ENCODE measurements around the gene TRIM24. TPM values are rescaled to one million over a fixed set of nuclear protein-coding genes. Genes with fewer than 3 reads are reported as not detected.

The TRIM24 gene
- total RNA-seq, 1 experiment from 2014 or later, result 25.9 TPM

DNA sequence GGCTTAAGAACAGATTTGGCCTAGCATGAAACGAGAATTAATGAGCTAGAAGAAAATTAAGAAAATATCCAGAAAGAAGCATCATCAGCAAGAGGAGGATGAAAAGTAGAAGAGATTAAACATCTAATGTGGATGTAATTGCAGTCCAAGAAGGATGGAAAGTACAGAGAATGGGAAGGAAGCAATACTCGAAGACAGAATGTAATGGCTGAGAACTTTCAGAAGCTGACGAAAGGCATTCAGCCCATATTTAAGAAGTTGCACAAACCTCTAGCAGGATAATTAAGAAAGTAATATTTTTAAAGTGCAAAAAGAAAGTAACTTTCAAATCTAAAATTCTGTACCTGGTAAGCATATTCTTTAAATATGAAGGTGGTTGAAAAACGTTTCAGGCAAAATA lies 60.7 kb downstream of the TRIM24 start:
- DNase-seq (ENCODE audit: low spot score), result no peak
- CTCF ChIA-PET, result no interaction called here
- Histone ChIP-seq H3K36me3 (ENCODE audit: insufficient read depth, low read length, poor library complexity, severe bottlenecking) (peaks cover 24% of the 10 kb centered on the region), H3K27ac (ENCODE audit: low read depth, low read length, poor library complexity, severe bottlenecking) (no peak overlapping the region), H3K4me3 (ENCODE audit: low read depth, low read length, poor library complexity, severe bottlenecking) (no peak overlapping the region), H3K27me3 (replicated peaks; ENCODE audit: insufficient read depth, low read depth, low read length, poor library complexity) (no peaks in the 10 kb centered on the region), H3K4me1 (ENCODE audit: insufficient read depth, low read length, poor library complexity, severe bottlenecking) (no peaks in the 10 kb centered on the region), H3K9me3 (ENCODE audit: low read depth, low read length, poor library complexity, severe bottlenecking) (no peaks in the 10 kb centered on the region)
- POLR2A ChIA-PET (ENCODE audit: low non-redundant PET), result no interaction called here
- no TSS peak for BruUV-seq (replicated peaks)
- intact Hi-C loops (cut with micrococcal nuclease; ENCODE audit: unreplicated experiment), result no loop called here
- no peak for TF ChIP-seq EZH2 (IDR thresholded peaks at IDR 0.05; ENCODE audit: borderline replicate concordance, low read depth, low read length, poor library complexity, severe bottlenecking)
- TF ChIP-seq, protein P1, sequence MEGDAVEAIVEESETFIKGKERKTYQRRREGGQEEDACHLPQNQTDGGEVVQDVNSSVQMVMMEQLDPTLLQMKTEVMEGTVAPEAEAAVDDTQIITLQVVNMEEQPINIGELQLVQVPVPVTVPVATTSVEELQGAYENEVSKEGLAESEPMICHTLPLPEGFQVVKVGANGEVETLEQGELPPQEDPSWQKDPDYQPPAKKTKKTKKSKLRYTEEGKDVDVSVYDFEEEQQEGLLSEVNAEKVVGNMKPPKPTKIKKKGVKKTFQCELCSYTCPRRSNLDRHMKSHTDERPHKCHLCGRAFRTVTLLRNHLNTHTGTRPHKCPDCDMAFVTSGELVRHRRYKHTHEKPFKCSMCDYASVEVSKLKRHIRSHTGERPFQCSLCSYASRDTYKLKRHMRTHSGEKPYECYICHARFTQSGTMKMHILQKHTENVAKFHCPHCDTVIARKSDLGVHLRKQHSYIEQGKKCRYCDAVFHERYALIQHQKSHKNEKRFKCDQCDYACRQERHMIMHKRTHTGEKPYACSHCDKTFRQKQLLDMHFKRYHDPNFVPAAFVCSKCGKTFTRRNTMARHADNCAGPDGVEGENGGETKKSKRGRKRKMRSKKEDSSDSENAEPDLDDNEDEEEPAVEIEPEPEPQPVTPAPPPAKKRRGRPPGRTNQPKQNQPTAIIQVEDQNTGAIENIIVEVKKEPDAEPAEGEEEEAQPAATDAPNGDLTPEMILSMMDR (conservative IDR thresholded peaks at IDR 0.05; ENCODE audit: low read depth, low read length), result no peak

DNA sequence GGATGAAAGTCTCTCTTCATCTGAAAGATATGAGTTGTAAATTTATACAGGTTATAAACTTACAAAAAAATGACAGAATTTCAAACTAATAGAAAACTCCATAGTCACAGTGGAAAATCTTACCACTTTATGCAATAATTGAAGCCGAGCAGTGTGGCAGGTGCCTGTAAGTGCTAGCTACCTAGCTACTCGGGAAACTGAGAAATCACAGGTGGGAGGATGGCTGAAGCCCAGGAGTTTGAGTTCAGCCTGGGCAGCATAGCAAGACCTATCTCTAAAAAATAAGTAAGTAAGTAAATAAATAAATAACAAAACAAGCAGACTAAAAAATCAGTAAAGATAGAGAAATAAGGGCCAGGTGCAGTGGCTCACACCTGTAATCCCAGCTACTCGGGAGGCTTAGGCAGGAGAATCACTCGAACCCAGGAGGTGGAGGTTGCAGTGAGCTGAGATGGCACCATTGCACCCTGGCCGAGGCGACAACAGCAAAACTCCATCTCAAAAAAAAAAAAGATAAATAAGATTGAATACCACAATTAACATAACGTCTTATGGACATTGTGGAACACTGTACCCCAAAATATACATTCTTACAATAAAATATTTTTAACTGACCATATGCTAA lies 61.9 kb downstream of the TRIM24 start:
- intact Hi-C loops (cut with micrococcal nuclease; ENCODE audit: unreplicated experiment), result no loop called here
- ChIA-PET POLR2A (ENCODE audit: low non-redundant PET) (no interaction called here), CTCF (no interaction called here)
- no peak for DNase-seq (ENCODE audit: low spot score)
- H3K4me3 ChIP-seq (ENCODE audit: low read depth, low read length, poor library complexity, severe bottlenecking), result no peak overlapping the region
- peaks cover 9% of the 10 kb centered on the region for H3K9me3 ChIP-seq (ENCODE audit: low read depth, low read length, poor library complexity, severe bottlenecking)
- no peaks in the 10 kb centered on the region for H3K27me3 ChIP-seq (replicated peaks; ENCODE audit: insufficient read depth, low read depth, low read length, poor library complexity)
- no peak for TF ChIP-seq EZH2 (IDR thresholded peaks at IDR 0.05; ENCODE audit: borderline replicate concordance, low read depth, low read length, poor library complexity, severe bottlenecking)
- TF ChIP-seq, protein P1 (conservative IDR thresholded peaks at IDR 0.05; ENCODE audit: low read depth, low read length), result no peak
- H3K36me3 ChIP-seq (ENCODE audit: insufficient read depth, low read length, poor library complexity, severe bottlenecking), result peaks cover 29% of the 10 kb centered on the region
- no peaks in the 10 kb centered on the region for H3K4me1 ChIP-seq (ENCODE audit: insufficient read depth, low read length, poor library complexity, severe bottlenecking)
- BruUV-seq (replicated peaks), result no TSS peak
- H3K27ac ChIP-seq (ENCODE audit: low read depth, low read length, poor library complexity, severe bottlenecking), result no peak overlapping the region

DNA sequence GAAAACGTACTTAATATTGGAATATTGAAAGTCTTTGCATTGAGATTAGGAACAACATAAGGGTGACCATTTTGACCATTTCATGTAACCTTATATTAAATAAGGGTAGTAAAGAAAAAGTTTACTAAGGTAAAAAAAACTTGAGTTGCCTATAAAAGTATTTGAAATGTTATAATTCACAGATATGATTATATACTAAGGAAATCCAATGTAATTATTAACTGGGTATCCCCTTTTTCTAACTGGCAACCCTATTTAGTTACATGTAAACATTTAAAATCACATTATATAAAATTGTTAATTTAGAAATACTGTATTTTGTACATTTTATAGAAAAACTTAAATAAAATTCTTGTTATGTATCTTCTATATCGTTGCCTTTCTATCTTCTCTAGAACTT lies 64.2 kb downstream of the TRIM24 start:
- Histone ChIP-seq H3K4me3 (ENCODE audit: low read depth, low read length, poor library complexity, severe bottlenecking) (no peak overlapping the region), H3K27me3 (replicated peaks; ENCODE audit: insufficient read depth, low read depth, low read length, poor library complexity) (no peaks in the 10 kb centered on the region), H3K27ac (ENCODE audit: low read depth, low read length, poor library complexity, severe bottlenecking) (no peak overlapping the region), H3K4me1 (ENCODE audit: insufficient read depth, low read length, poor library complexity, severe bottlenecking) (no peaks in the 10 kb centered on the region), H3K9me3 (ENCODE audit: low read depth, low read length, poor library complexity, severe bottlenecking) (peaks cover 23% of the 10 kb centered on the region), H3K36me3 (ENCODE audit: insufficient read depth, low read length, poor library complexity, severe bottlenecking) (peaks cover 34% of the 10 kb centered on the region)
- BruUV-seq (replicated peaks), result no TSS peak
- no peak for TF ChIP-seq EZH2 (IDR thresholded peaks at IDR 0.05; ENCODE audit: borderline replicate concordance, low read depth, low read length, poor library complexity, severe bottlenecking)
- TF ChIP-seq, protein P1 (conservative IDR thresholded peaks at IDR 0.05; ENCODE audit: low read depth, low read length), result no peak
- ChIA-PET CTCF (no interaction called here), POLR2A (ENCODE audit: low non-redundant PET) (no interaction called here)
- DNase-seq (ENCODE audit: low spot score), result no peak
- intact Hi-C loops (cut with micrococcal nuclease; ENCODE audit: unreplicated experiment), result no loop called here

Measured in A673 (cell line).